DMS114 treated with DMSO at 0.1 percent for 48 hours (cell line): ENCODE data around the gene RBBP8NL.
A peak's percentile ranks its signal among the peaks of the same experiment; 100 is the strongest.

Experiments used
- DNase-seq: peaks from one replicate; lab custom pipeline; 2025; ENCODE audit not compliant: unreplicated experiment; lab: John Stamatoyannopoulos, UW

RBBP8NL gene

GRCh38 chr20:62422636-62423325 is 4.6 kb downstream of the RBBP8NL start:
- no peak for DNase-seq

- DNase-seq: no peak
Measured at GRCh38 chr20:62421716-62421990, 5.7 kb downstream of the RBBP8NL start.

GRCh38 chr20:62420846-62421715 is 6.3 kb downstream of the RBBP8NL start:
- DNase-seq: no peak

GRCh38 chr20:62419759-62420158 is 7.6 kb downstream of the RBBP8NL start:
- no peak for DNase-seq

GRCh38 chr20:62418709-62419487 is 8.4 kb downstream of the RBBP8NL start:
- no peak for DNase-seq

GRCh38 chr20:62417981-62418708 is 9.2 kb downstream of the RBBP8NL start:
- no peak for DNase-seq

- no peak for DNase-seq
Measured at GRCh38 chr20:62416651-62417637, 10.4 kb downstream of the RBBP8NL start.

- DNase-seq: no peak
Measured at GRCh38 chr20:62415354-62416111, 11.8 kb downstream of the RBBP8NL start.

GRCh38 chr20:62413896-62414481 is 13.3 kb downstream of the RBBP8NL start:
- DNase-seq: no peak

- no peak for DNase-seq
Measured at GRCh38 chr20:62413025-62413570, 14.2 kb downstream of the RBBP8NL start.

- no peak for DNase-seq
Measured at GRCh38 chr20:62412194-62413024, 14.9 kb downstream of the RBBP8NL start.

- DNase-seq: no peak
Measured at GRCh38 chr20:62411479-62412193, 15.7 kb downstream of the RBBP8NL start.

- DNase-seq: no peak
Measured at GRCh38 chr20:62410746-62411478, 16.4 kb downstream of the RBBP8NL start.

- peak; percentile 18 for DNase-seq
Measured at GRCh38 chr20:62409931-62410745, 17.2 kb downstream of the RBBP8NL start.

GRCh38 chr20:62409086-62409853 is 18.1 kb downstream of the RBBP8NL start:
- no peak for DNase-seq
